PC-3 (cell line): Measurements from ENCODE around the gene CTNND2. TPM values are rescaled to one million over a fixed set of nuclear protein-coding genes. Genes with fewer than 3 reads are reported as not detected.

ENCODE experiments used
- ATAC-seq: fragments of 200-7000 bp; cut with Tn5 transposase; 2 replicates; pipeline ENCODE4 v1.9.1; 2020; ENCODE audit warnings: mild to moderate bottlenecking, moderate library complexity
- BruUV-seq: library from RNA; stranded (reverse); fragments of 400-500 nt; replicated peaks from 2 replicates; lab custom pipeline; 2021; lab: Mats Ljungman, UMichigan
- CTCF ChIA-PET: fragments of 300-600 bp; sonication (Branson Sonifier 250); formaldehyde crosslinking; loops from one replicate; lab custom pipeline; 2022; ENCODE audit warnings: antibody characterized with exemption; lab: Charles Lee
- POLR2A ChIA-PET: fragments of 300-600 bp; sonication (Branson Sonifier 250); formaldehyde crosslinking; loops from one replicate; lab custom pipeline; 2022; ENCODE audit warnings: antibody characterized with exemption; ENCODE audit not compliant: unreplicated experiment; lab: Charles Lee
- DNase-seq: peaks from one replicate; pipeline ENCODE4 v3.0.0-alpha.2; 2015
- H2AFZ ChIP-seq: fragments of 300-600 bp; sonication (generic); 2 replicates; pipeline ENCODE4 v1.6.0; 2016; ENCODE audit warnings: antibody characterized with exemption, low read length
- H3F3A ChIP-seq: fragments of 300-600 bp; sonication (generic); one replicate; pipeline ENCODE4 v1.6.0; 2017; ENCODE audit warnings: antibody characterized with exemption, low read length, control low read depth, mild to moderate bottlenecking; ENCODE audit not compliant: unreplicated experiment
- H3K27ac ChIP-seq: fragments of 300-600 bp; sonication (generic); 2 replicates; pipeline ENCODE4 v1.5.1; 2016; ENCODE audit warnings: mild to moderate bottlenecking, low read length
- H3K27me3 ChIP-seq: fragments of 300-600 bp; sonication (generic); 2 replicates; pipeline ENCODE4 v1.6.1; 2016; ENCODE audit warnings: low read length, mixed read lengths
- H3K36me3 ChIP-seq: fragments of 300-600 bp; sonication (generic); 2 replicates; pipeline ENCODE4 v1.6.1; 2016; ENCODE audit warnings: low read depth, mixed run types, low read length, mixed read lengths
- H3K4me1 ChIP-seq: fragments of 300-600 bp; sonication (generic); 2 replicates; pipeline ENCODE4 v1.5.1; 2016; ENCODE audit warnings: low read length; ENCODE audit not compliant: insufficient read depth
- H3K4me2 ChIP-seq: fragments of 300-600 bp; sonication (generic); 2 replicates; pipeline ENCODE4 v1.6.0; 2016; ENCODE audit warnings: low read length
- H3K4me3 ChIP-seq: fragments of 300-600 bp; sonication (generic); 2 replicates; pipeline ENCODE4 v1.5.1; 2016; ENCODE audit warnings: mild to moderate bottlenecking, low read length, mixed read lengths
- H3K79me2 ChIP-seq: fragments of 300-600 bp; sonication (generic); 2 replicates; pipeline ENCODE4 v1.6.1; 2017; ENCODE audit warnings: low read length, mixed read lengths
- H3K9ac ChIP-seq: fragments of 300-600 bp; sonication (generic); 2 replicates; pipeline ENCODE4 v1.6.0; 2016; ENCODE audit warnings: mild to moderate bottlenecking, low read length
- H3K9me2 ChIP-seq: fragments of 300-600 bp; sonication (generic); replicated peaks from 2 replicates; pipeline ENCODE4 v1.6.1; 2016; ENCODE audit warnings: mixed run types, low read length, mixed read lengths
- H3K9me3 ChIP-seq: fragments of 300-600 bp; sonication (generic); 2 replicates; pipeline ENCODE4 v1.6.1; 2016; ENCODE audit warnings: low read length, mixed read lengths
- H4K20me1 ChIP-seq: fragments of 300-600 bp; sonication (generic); 2 replicates; pipeline ENCODE4 v1.6.1; 2016; ENCODE audit warnings: low read length, mixed read lengths
- CTCF ChIP-seq: fragments of 300-600 bp; sonication (generic); conservative IDR thresholded peaks from 2 replicates; pipeline ENCODE4 v1.5.1; 2017; ENCODE audit warnings: antibody characterized with exemption, low read depth, mild to moderate bottlenecking, low read length
- EZH2 ChIP-seq: fragments of 300-600 bp; sonication (generic); IDR thresholded peaks from one replicate; pipeline ENCODE4 v1.6.1; 2017; ENCODE audit warnings: antibody characterized with exemption, mild to moderate bottlenecking, low read length; ENCODE audit not compliant: unreplicated experiment
- EZH2phosphoT487 ChIP-seq: fragments of 300-600 bp; sonication (generic); IDR thresholded peaks from 2 replicates; pipeline ENCODE4 v1.6.1; 2018; ENCODE audit warnings: mild to moderate bottlenecking, antibody characterized with exemption, low read length, borderline replicate concordance
- intact Hi-C: fragments of 100-400 bp; cut with micrococcal nuclease; formaldehyde crosslinking; loops from 2 replicates; pipeline ENCODE4 v1.9.0; 2023
- total RNA-seq: library from RNA; depleted of rRNA; stranded (reverse); fragments of >200 nt; gene quantifications from 2 replicates; pipeline ENCODE4 v1.2.3, GENCODE V29; 2014

CTNND2 gene
- total RNA-seq, 1 experiment from 2014 or later = 1.8 TPM

DNA sequence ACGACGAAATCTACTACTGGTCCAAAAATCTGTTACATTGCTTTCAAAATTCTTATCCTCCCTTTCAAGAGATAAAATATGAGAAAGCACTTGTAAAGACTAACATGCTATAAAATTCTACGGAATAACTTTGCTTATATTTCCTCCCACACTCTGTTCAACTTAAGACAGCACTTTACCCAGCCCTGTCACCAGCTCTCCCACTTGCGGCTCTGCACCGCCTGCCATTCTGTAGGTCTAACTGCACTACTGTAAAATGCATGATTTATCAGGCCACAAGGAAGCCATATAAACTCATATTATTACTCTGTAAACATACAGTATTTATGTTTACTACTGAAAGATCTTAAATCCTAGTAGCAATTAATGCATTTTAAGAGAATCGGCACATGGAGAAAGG lies 11.4 kb downstream of the CTNND2 start:
- ChIA-PET POLR2A (interaction anchor here (0.6 kb wide), 1 partner anchor 121 kb away, joined by 4 read pairs; no protein-coding TSS in a partner anchor), CTCF (no interaction called here)
- H3K79me2 ChIP-seq = no peaks in the 10 kb centered on the region
- no peak overlapping the region for H3K4me3 ChIP-seq
- intact Hi-C loops = no loop called here
- no peak overlapping the region for H3K9ac ChIP-seq
- no peaks in the 10 kb centered on the region for H3K9me2 ChIP-seq
- H3K9me3 ChIP-seq = no peaks in the 10 kb centered on the region
- DNase-seq = no peak
- H3K27me3 ChIP-seq = peaks cover 16% of the 10 kb centered on the region
- H4K20me1 ChIP-seq = no peaks in the 10 kb centered on the region
- no TSS peak for BruUV-seq
- no peak overlapping the region for H3K27ac ChIP-seq
- H3K4me2 ChIP-seq = no peak overlapping the region
- ATAC-seq = no peak
- H3F3A ChIP-seq = no peaks in the 10 kb centered on the region
- H3K36me3 ChIP-seq = no peaks in the 10 kb centered on the region
- H2AFZ ChIP-seq = no peak overlapping the region
- H3K4me1 ChIP-seq = no peaks in the 10 kb centered on the region
- no peak for TF ChIP-seq EZH2
- no peak for TF ChIP-seq EZH2phosphoT487
- no peak for TF ChIP-seq CTCF

DNA sequence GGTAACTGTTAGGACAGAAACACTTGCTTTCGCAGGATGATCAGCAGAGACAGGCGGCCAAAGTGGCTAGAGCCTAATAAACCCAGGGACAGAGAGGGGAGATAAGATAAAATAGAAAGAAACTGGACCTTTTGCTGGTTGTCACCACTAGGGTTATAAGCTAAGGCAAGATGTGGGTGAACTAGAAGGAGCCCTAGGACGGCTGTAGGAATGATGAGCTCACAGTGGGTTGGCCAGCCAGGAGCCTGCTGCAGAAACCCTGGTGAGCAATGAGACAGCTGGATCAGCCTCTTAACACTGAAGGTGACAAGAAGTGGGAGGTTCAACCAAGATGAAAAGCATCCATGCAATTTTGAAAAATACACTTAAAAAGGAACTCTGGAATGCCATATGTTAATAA lies 13.5 kb downstream of the CTNND2 start:
- BruUV-seq = no TSS peak
- Histone ChIP-seq H2AFZ (no peak overlapping the region), H3K4me1 (no peaks in the 10 kb centered on the region), H3K79me2 (no peaks in the 10 kb centered on the region), H3K4me2 (no peak overlapping the region), H3K27ac (no peak overlapping the region), H4K20me1 (no peaks in the 10 kb centered on the region), H3K27me3 (peaks cover 11% of the 10 kb centered on the region), H3K36me3 (no peaks in the 10 kb centered on the region), H3K9me2 (no peaks in the 10 kb centered on the region), H3K9me3 (no peaks in the 10 kb centered on the region), H3K9ac (no peak overlapping the region), H3F3A (no peaks in the 10 kb centered on the region), H3K4me3 (no peak overlapping the region)
- ChIA-PET CTCF (no interaction called here), POLR2A (no interaction called here)
- TF ChIP-seq EZH2 = no peak
- 0 out of 2 replicates have a peak, but pooled peaks have one; percentile 12 for TF ChIP-seq CTCF
- no peak for TF ChIP-seq EZH2phosphoT487
- no peak for DNase-seq
- intact Hi-C loops = no loop called here
- ATAC-seq = no peak

DNA sequence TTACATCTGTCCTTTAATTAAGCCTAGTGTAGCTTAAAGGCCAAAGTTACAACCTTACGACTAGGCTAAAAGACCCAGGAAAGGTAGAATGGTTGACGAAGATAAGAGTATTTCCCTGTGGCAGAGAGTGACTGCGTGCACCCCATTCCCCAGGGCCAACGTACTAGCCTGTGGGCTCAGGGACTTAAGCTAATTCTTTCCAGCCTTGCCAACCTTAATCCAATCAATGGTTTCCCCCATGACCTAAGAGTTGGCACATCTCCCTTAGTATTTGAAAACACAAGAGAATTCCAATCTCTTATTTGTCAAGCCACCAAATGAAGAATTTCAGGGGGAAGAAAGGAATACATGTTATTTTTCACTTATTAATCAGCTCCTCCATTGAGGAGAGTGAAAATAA lies 16.0 kb downstream of the CTNND2 start:
- TF ChIP-seq CTCF (no peak), EZH2 (no peak), EZH2phosphoT487 (no peak)
- no peaks in the 10 kb centered on the region for H3K9me3 ChIP-seq
- no TSS peak for BruUV-seq
- no peak overlapping the region for H3K9ac ChIP-seq
- no peak overlapping the region for H3K27ac ChIP-seq
- H2AFZ ChIP-seq = no peak overlapping the region
- no peaks in the 10 kb centered on the region for H3K36me3 ChIP-seq
- no peak overlapping the region for H3K4me3 ChIP-seq
- H3K79me2 ChIP-seq = no peaks in the 10 kb centered on the region
- H3K9me2 ChIP-seq = no peaks in the 10 kb centered on the region
- no peaks in the 10 kb centered on the region for H3F3A ChIP-seq
- no peak overlapping the region for H3K4me2 ChIP-seq
- no peaks in the 10 kb centered on the region for H4K20me1 ChIP-seq
- 0 out of 2 replicates have a peak, but pooled peaks cover 3% of the 10 kb centered on the region for H3K27me3 ChIP-seq
- DNase-seq = no peak
- ATAC-seq = no peak
- CTCF ChIA-PET = no interaction called here
- H3K4me1 ChIP-seq = no peaks in the 10 kb centered on the region
- POLR2A ChIA-PET = no interaction called here
- intact Hi-C loops = no loop called here
